LNCAP (cell line): ENCODE measurements around the gene USP43.

ENCODE experiments used
- CTCF ChIP-seq: fragments of 450-650 bp; IDR thresholded peaks from 2 replicates; pipeline ENCODE4 v1.5.1; 2017; ENCODE audit warnings: mild to moderate bottlenecking

The USP43 gene

GRCh38 chr17:9728564-9728963 lies 83.2 kb downstream of the USP43 start:
- no peak for TF ChIP-seq CTCF

GRCh38 chr17:9729034-9729650 lies 83.8 kb downstream of the USP43 start:
- peak; percentile 99 for TF ChIP-seq CTCF

GRCh38 chr17:9729735-9730420 lies 84.6 kb downstream of the USP43 start:
- no peak for TF ChIP-seq CTCF

GRCh38 chr17:9750524-9750923 lies 105.2 kb downstream of the USP43 start:
- no peak for TF ChIP-seq CTCF

GRCh38 chr17:9755083-9755482 lies 109.8 kb downstream of the USP43 start:
- TF ChIP-seq CTCF: no peak

GRCh38 chr17:9760266-9760665 lies 114.9 kb downstream of the USP43 start:
- TF ChIP-seq CTCF: no peak

GRCh38 chr17:9763643-9764042 lies 118.3 kb downstream of the USP43 start:
- TF ChIP-seq CTCF: no peak
